Fibroblast of skin of abdomen (primary cell): ENCODE measurements around the gene RPRD1A.
"Not testable (repeated sequence)": the region's sequence is repeated elsewhere in the genome, so short reads cannot be mapped to it uniquely, and the experiment has no call there.

ENCODE experiments used
- DNase-seq: peaks from one replicate; pipeline ENCODE4 v3.0.0-alpha.2; 2013

Gene RPRD1A

DNA sequence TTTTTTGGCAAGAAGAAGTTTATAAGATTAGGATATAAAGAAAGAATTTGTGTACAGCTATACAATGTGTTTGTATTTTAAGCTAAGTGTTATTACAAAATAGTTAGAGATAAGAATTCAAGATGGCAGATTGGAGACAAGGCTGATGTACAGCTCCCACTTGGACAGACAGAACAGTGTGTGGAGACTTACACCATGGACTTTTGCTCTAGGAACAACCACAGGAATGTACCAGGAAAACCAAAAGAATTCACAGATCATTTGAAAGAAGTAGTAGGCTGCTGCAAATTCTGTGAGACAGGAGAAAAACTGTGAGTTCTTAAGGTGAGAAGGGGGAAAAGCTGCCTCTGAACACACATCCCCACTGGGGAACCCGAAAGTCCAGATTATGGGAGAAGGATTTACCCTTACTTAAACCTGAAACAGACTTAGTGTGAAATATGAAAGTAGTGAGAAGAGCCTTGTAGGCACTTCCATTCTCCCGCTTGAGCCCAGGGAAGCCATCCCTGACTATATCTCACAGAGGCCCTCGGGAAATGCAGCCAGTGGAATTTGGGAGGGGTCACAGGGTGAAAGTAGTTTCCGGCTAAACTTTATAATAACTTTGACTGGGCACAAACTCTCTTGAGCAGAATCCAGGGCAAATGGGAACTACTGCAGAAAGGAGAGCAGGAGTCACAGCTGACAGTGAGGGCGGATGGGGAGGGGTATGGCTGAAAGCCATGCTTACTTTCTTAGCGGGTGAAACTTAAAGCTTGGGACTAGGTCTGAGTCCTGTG is 11.6 kb upstream of the RPRD1A start:
- peak; percentile 72 for DNase-seq

DNA sequence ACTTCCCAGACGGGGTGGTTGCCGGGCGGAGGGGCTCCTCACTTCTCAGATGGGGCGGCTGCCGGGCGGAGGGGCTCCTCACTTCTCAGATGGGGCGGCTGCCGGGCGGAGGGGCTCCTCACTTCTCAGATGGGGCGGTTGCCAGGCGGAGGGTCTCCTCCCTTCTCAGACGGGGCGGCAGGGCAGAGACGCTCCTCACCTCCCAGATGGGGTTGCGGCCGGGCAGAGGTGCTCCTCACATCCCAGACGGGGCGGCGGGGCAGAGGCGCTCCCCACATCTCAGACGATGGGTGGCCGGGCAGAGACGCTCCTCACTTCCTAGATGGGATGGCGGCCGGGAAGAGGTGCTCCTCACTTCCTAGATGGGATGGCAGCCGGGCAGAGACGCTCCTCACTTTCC is 10.4 kb upstream of the RPRD1A start:
- DNase-seq: not testable (repeated sequence)

DNA sequence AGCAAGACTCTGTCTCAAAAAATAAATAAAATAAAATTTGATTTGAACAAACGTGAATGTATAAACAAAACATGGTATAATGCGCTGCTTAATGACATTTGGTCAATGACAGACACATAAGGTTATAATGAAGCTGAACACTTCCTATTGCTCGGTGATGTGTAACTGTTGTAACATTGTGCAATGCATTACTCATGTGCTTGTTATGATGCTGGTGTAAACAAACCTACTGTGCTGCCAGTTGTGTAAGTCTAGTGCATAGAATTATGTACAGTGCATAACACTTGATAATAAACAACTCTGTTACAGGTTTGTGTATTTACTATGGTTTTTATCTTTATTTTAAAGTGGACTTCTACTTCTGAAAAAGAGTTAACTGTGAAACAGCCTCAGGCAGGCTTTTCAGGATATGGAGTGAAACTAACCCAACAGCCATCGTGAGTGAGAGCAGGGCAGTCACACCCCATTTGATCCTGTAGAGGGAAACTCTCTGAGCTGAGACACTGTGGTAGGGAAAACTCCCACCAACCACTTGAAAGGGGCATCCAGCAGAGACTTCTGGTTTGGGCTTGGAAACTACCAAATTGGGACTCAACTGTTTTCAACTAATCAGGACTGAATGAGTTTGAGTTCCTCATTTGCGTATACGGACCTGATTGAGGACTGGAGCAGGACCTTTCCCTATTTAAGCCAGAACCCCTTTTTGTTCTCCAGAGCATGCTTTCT is 8.7 kb upstream of the RPRD1A start:
- peak; percentile 55 for DNase-seq

GRCh38 chr18:36074435-36074834 is 7.1 kb upstream of the RPRD1A start:
- DNase-seq: no peak

GRCh38 chr18:36073676-36074075 is 6.3 kb upstream of the RPRD1A start:
- no peak for DNase-seq

DNA sequence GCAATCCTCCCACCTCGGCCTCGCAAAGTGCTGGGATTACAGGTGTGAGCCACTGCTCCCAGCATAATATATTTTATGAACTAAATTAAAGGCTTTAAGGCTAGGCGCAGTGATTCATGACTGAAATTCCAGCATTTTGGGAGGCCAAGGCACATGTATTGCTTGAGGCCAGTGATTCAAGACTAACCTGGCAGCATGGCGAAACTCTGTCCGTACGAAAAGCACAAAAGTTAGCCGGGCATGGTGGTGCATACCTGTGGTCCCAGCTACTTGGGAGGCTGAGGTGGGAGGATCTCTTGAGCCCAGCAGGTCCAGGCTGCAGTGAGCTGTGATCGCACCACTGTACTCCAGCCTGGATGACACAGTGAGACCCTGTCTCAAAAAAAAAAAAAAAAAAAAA is 5.0 kb upstream of the RPRD1A start:
- not testable (repeated sequence) for DNase-seq

- no peak for DNase-seq
These were observed 689 bp downstream of the RPRD1A start for GRCh38 chr18:36066686-36067054.

GRCh38 chr18:36066001-36066400 is 1.4 kb downstream of the RPRD1A start:
- DNase-seq: peak; percentile 58

DNA sequence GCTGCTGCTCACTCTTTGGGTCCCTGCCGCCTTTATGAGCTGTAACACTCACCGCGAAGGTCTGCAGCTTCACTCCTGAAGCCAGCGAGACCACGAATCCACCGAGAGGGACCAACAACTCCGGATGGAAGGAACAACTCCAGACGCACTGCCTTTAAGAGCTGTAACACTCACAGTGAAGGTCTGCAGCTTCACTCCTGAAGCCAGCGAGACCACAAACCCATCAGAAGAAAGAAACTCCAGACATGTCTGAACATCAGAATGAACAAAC is 2.6 kb downstream of the RPRD1A start:
- DNase-seq: not testable (repeated sequence)

DNA sequence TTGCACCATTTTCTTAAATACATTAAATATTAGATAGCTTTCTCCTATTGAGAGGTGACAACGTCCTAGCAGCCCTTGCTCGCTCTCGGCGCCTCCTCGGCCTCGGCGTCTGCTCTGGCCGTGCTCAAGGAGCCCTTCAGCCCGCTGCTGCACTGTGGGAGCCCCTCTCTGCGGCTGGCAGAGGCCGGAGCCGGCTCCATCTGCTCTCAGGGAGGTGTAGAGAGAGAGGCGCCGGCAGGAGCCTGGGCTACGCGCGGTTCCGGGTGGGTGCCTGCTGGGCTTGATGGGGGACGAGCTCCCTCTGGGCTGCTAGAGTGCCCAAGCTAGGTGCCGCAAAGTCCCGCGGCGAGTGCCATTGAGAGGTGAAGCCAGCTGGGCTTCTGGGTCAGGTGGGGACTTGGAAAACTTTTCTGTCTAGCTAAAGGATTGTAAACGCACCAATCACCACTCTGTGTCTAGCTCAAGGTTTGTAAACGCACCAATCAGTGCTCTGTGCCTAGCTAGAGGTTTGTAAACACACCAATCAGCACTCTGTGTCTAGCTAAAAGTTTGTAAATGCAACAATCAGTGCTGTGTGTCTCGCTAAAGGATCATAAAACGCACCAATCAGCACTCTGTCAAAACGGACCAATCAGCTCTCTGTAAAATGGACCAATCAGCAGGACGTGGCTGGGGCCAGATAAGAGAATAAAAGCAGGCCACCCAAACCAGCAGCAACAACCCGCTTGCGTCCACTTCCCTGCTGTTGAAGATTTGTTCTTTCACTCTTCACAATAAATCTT is 3.1 kb downstream of the RPRD1A start:
- DNase-seq: no peak

GRCh38 chr18:36058674-36059073 is 8.7 kb downstream of the RPRD1A start:
- DNase-seq: no peak

- no peak for DNase-seq
These were observed 15.6 kb downstream of the RPRD1A start for GRCh38 chr18:36051760-36052159.

DNA sequence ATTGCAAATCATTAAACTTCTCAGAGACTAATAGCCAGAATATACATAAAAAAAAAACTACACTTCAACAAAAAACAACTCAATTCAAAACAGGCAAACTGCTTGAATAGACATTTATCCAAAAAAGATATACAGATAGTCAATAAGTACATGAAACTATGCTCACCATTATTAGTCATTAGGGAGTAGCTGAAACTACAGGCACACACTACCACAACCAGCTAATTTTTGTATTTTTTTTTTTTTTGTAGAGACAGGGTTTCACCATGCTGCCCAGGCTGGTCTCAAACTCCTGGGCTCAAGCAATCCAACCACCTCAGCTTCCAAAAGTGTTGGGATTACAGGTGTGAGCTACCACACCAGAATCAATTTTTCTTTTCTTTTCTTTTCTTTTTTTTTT is 16.9 kb downstream of the RPRD1A start:
- DNase-seq: no peak

DNA sequence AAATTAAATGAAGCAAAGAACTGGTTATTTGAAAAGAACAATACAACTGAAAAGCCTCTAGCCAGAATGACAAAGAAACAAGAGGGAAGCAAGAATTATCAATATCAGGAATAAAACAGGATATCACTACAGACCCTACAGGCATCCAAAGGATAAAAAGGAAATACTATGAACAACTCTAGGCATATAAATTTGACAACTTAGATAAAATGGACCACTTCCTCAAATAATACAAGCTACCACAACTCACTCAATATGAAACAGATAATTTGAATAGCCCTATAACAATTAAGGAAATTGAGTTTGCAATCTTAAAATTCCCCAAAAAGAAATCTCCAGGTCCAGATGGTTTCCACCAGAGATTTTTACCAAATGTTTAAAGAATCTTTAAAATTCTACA is 19.8 kb downstream of the RPRD1A start:
- DNase-seq: no peak

DNA sequence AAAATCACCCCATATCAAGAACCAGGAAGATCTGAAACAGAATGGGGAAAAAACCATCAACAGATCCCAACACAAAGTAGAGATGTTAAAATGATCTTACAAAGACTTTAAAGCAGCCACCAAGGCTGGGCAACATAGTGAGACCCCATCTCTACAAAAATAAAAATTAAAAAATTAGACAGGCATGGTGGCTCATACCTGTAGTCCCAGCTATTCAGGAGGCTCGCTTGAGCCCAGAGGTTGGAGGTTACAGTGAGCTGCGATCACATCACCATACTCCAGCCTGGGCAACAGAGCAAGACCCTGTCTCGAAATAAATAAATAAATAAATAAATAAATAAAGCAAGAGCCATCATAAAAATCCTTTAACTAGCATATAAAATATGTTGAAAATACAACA is 20.5 kb downstream of the RPRD1A start:
- DNase-seq: no peak

DNA sequence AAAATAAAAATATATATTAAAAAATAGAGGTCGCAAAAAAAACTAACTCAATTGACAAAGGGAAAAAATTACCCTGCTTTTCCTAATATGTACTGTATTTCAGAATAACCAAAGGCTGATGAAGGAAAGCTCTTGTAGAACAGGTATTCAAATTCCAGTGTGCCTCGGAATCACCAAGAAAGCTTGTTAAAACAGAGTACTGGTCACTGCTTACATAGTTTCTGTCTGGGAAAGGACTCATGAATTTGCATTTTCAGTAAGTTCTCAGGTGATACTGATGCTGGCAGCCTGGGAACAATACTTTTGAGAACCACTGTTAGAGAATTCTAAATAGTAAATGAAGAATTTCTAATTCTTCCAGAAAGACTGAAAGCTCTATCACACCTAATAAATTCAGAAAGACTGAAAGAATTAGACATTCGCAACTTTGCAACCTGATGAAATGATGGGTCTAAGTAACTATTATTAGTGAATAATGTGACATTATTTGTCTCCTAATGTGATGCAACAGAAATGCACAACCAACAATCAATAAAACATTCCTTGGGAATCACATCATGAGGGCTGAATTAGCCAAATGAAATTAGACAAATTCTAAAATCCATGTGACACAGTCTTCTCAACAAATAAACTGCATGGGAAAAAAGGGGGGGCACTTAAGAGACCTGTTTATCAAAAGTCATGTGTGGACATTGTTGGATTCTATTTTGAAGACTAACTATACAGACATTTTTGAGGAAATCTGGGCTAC is 21.9 kb downstream of the RPRD1A start:
- no peak for DNase-seq

DNA sequence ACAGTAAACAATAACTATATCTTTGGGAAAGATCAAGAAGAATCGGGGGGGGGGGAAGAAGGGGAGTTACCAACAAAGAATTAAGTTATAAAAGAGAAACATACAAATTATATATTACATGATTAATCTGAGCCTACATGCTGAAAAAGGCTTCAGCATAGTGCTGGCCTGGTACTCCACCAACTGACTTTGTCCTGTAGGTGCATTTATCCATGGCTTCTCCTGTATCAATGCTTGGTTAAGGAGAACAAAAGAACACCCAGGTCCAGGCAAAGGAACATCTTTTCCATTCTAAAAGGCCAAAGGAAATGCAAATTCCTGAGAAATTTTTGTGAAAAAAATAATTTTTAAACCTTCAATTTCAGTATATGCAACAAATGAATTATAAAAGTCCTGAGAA is 24.2 kb downstream of the RPRD1A start:
- no peak for DNase-seq

- no peak for DNase-seq
These were observed 26.2 kb downstream of the RPRD1A start for GRCh38 chr18:36041146-36041545.

GRCh38 chr18:36038102-36038663 is 29.2 kb downstream of the RPRD1A start:
- DNase-seq: no peak

- peak; percentile 28 for DNase-seq
These were observed 32.1 kb downstream of the RPRD1A start for GRCh38 chr18:36035253-36035652.

- no peak for DNase-seq
These were observed 33.0 kb downstream of the RPRD1A start for GRCh38 chr18:36034299-36034895.

DNA sequence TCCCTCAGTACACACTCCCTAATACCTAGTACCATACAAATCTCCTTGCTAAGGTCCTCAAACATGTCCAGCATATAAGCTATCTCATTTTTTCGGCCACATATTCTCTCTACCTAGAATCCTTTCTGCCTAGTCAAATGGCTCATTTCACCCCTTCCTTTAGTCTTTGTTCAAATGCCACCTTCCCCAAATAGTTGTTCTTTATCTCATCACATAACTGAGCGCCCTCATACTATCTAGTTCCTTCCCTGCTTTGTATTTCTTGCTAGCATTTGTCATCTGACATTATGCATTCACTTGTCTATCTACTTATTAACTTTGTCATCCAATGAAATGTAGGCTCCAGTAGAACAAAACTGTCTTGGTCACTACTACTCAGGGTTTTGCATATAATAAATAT is 35.5 kb downstream of the RPRD1A start:
- no peak for DNase-seq
